ENCODE data around the gene F11R.
"Not testable (repeated sequence)": the region's sequence is repeated elsewhere in the genome, so short reads cannot be mapped to it uniquely, and the experiment has no call there.

The F11R gene

GRCh38 chr1:161044535-161044907 lies 23.6 kb upstream of the F11R start:
- DNase-seq (ENCODE audit: low spot score) = no peak

GRCh38 chr1:161039546-161039945 lies 18.6 kb upstream of the F11R start:
- DNase-seq (ENCODE audit: low spot score) = no peak

- DNase-seq (ENCODE audit: low spot score) = no peak
Measured at GRCh38 chr1:161039154-161039545, 18.2 kb upstream of the F11R start.

- DNase-seq (ENCODE audit: low spot score) = peak; percentile 54
Measured at GRCh38 chr1:161038523-161039153, 17.7 kb upstream of the F11R start, which contains the start of gene TSTD1. TSS of gene TSTD1 (minus strand) at chr1:161038964. CDS start at chr1:161038889, 75 bp downstream.

- no peak for DNase-seq (ENCODE audit: low spot score)
Measured at GRCh38 chr1:161037661-161038522, 16.9 kb upstream of the F11R start.

GRCh38 chr1:161033751-161034150 lies 12.8 kb upstream of the F11R start:
- DNase-seq (ENCODE audit: low spot score) = no peak

GRCh38 chr1:161032409-161032808 lies 11.5 kb upstream of the F11R start:
- no peak for DNase-seq (ENCODE audit: low spot score)

GRCh38 chr1:161031874-161032273 lies 10.9 kb upstream of the F11R start:
- DNase-seq (ENCODE audit: low spot score) = no peak

- DNase-seq (ENCODE audit: low spot score) = not testable (repeated sequence)
Measured at GRCh38 chr1:161029466-161029865, 8.5 kb upstream of the F11R start.

- not testable (repeated sequence) for DNase-seq (ENCODE audit: low spot score)
Measured at GRCh38 chr1:161026954-161027353, 6.0 kb upstream of the F11R start.

GRCh38 chr1:161022432-161022831 lies 1.5 kb upstream of the F11R start:
- DNase-seq (ENCODE audit: low spot score) = not testable (repeated sequence)

- DNase-seq (ENCODE audit: low spot score) = no peak
Measured at GRCh38 chr1:161021970-161022353, 1.0 kb upstream of the F11R start.

GRCh38 chr1:161021165-161021969 lies 415 bp upstream of the F11R start:
- peak; percentile 75 for DNase-seq (ENCODE audit: low spot score)

GRCh38 chr1:161019751-161020495 lies 1.0 kb downstream of the F11R start:
- no peak for DNase-seq (ENCODE audit: low spot score)

GRCh38 chr1:161019111-161019660 lies 1.8 kb downstream of the F11R start:
- DNase-seq (ENCODE audit: low spot score) = not testable (repeated sequence)

GRCh38 chr1:161018631-161018930 lies 2.4 kb downstream of the F11R start:
- no peak for DNase-seq (ENCODE audit: low spot score)

- DNase-seq (ENCODE audit: low spot score) = no peak
Measured at GRCh38 chr1:161017756-161018630, 3.0 kb downstream of the F11R start.

GRCh38 chr1:161017181-161017580 lies 3.8 kb downstream of the F11R start:
- DNase-seq (ENCODE audit: low spot score) = not testable (repeated sequence)

- not testable (repeated sequence) for DNase-seq (ENCODE audit: low spot score)
Measured at GRCh38 chr1:161016683-161017082, 4.3 kb downstream of the F11R start.

- DNase-seq (ENCODE audit: low spot score) = peak; percentile 48
Measured at GRCh38 chr1:161013488-161014230, 7.3 kb downstream of the F11R start.

Measured in putamen (tissue), 1 donor.